GM11168 (cell line): ENCODE data around the gene JADE2.

Source experiments
- in situ Hi-C: fragments of 300-500 bp; cut with MboI; formaldehyde crosslinking; loops from one replicate; pipeline ENCODE4 v1.12.0; 2022; ENCODE audit warnings: low sequenced_read_pairs; ENCODE audit not compliant: unreplicated experiment

JADE2 gene

GRCh38 chr5:134524826-134525682 lies at the start of gene JADE2:
Gene JADE2 (plus strand): TSS chr5:134525670. CDS start chr5:134535858, 10,188 bp downstream.
- in situ Hi-C loops: loop anchor here (5.0 kb wide), 1 partner anchor 52 kb away; no protein-coding TSS in a partner anchor

- in situ Hi-C loops: no loop called here
Measured at GRCh38 chr5:134477462-134478245, 47.8 kb upstream of the JADE2 start.

- in situ Hi-C loops: no loop called here
Measured at GRCh38 chr5:134479839-134480238, 45.6 kb upstream of the JADE2 start.

DNA sequence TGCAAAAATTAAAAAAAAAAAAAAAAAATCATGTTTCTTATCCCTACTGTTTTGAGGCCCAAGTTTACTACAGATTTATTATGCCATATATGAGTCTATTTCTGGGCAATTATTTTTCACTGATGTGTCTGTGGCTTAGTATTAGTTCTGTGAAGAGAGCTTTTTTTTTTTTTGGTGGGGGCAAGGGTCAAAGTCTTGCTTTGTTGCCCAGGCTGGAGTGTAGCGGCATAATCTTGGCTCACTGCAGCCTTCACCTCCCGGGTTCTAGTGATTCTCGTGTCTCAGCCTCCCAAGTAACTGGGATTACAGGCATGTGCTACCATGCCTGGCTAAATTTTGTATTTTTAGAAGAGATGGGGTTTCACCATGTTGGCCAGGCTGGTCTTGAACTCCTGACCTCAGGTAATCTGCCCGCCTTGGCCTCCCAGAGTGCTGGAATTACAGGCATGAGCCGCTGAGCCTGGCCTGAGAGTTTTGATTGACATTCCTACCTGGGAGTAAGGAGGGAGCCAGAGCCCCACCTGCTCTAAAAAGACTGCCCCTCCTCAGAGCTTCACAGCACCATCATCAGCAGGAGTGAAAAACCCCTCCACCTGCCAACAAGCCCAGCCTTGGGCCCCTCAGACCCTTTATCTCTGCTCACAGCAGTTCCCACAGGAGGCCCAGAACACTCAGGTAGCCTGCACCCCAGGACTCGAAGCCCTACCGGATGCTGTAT lies 36.1 kb upstream of the JADE2 start:
- in situ Hi-C loops: no loop called here

- in situ Hi-C loops: loop anchor here (10.0 kb wide), 1 partner anchor 66 kb away; no protein-coding TSS in a partner anchor
Measured at GRCh38 chr5:134490255-134490924, 35.1 kb upstream of the JADE2 start.

DNA sequence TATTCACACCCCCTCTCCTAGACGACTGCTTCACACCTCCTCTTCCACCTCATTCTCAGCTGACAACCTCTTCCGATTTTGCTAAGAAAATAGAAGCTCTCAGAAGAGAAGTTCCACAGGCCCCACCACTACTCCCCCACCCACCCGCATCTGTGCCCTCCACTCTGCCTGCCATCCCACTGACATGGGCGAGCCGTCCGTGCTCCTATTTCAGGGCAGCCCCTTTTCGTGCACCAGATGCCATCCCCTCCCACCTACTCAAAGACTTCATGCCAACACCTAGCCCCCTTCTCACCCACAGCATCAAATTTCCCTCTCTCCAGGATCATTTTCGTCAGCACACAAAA lies 34.6 kb upstream of the JADE2 start:
- in situ Hi-C loops: loop anchor here (10.0 kb wide), 1 partner anchor 66 kb away; no protein-coding TSS in a partner anchor

- in situ Hi-C loops: loop anchor here (10.0 kb wide), 1 partner anchor 67 kb away; no protein-coding TSS in a partner anchor
Measured at GRCh38 chr5:134491841-134492442, 33.5 kb upstream of the JADE2 start.

DNA sequence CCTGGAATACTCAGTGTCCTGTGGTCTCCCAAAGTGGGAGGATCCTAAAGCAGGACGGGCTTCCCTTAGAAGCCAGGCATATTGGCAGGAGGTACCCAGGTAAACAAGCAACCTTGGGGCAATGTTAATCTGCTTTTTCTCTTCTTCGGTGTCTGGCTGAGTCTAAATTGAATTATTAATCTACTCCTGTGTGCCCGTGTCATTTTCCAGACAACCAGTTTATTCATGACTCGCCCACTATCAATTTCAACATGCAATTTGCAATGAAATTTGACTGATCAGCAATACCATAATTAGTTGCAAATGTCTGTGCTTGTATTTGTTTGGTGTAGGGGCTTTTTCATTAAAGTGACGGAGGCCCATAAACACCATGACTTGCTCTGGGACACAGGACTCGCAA lies 32.9 kb upstream of the JADE2 start:
- in situ Hi-C loops: loop anchor here (10.0 kb wide), 1 partner anchor 68 kb away; no protein-coding TSS in a partner anchor

- in situ Hi-C loops: loop anchor here (10.0 kb wide), 1 partner anchor 69 kb away; no protein-coding TSS in a partner anchor
Measured at GRCh38 chr5:134493461-134494055, 31.9 kb upstream of the JADE2 start.

- in situ Hi-C loops: loop anchor here (10.0 kb wide), 1 partner anchor 70 kb away; no protein-coding TSS in a partner anchor
Measured at GRCh38 chr5:134494780-134495179, 30.7 kb upstream of the JADE2 start.

GRCh38 chr5:134499905-134500304 lies 25.6 kb upstream of the JADE2 start:
- in situ Hi-C loops: loop anchor here (10.0 kb wide), 1 partner anchor 75 kb away; no protein-coding TSS in a partner anchor

DNA sequence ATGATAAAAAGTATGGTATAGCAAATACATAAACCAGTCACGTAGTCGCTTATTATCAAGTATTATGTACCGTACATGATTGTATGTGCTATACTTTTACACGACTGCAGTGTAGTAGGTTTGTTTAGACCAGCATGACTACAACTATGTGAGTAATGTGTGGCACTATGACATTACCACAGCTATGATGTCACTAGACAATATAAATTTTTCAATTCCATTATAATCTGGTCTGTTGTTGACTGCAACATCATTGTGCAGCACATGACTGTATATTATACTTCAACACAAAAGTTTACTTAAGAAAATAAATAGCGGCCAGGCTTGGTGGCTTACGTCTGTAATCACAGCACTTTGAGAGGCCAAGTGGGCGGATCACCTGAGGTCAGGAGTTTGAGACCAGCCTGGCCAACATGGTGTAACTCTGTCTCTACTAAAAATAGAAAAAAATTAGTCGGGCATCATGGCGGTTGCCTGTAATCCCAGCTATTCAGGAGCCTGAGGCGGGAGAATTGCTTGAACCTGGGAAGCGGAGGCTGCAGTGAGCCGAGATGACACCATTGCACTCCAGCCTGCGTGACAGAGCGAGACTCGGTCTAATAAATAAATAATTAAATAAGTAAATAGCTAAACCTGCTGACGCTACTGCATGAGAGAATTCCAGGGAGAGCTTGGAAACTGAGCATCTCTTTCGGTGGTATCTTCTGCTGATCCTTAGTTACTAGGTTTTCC lies 24.6 kb upstream of the JADE2 start:
- in situ Hi-C loops: no loop called here

- in situ Hi-C loops: no loop called here
Measured at GRCh38 chr5:134502259-134502658, 23.2 kb upstream of the JADE2 start.

DNA sequence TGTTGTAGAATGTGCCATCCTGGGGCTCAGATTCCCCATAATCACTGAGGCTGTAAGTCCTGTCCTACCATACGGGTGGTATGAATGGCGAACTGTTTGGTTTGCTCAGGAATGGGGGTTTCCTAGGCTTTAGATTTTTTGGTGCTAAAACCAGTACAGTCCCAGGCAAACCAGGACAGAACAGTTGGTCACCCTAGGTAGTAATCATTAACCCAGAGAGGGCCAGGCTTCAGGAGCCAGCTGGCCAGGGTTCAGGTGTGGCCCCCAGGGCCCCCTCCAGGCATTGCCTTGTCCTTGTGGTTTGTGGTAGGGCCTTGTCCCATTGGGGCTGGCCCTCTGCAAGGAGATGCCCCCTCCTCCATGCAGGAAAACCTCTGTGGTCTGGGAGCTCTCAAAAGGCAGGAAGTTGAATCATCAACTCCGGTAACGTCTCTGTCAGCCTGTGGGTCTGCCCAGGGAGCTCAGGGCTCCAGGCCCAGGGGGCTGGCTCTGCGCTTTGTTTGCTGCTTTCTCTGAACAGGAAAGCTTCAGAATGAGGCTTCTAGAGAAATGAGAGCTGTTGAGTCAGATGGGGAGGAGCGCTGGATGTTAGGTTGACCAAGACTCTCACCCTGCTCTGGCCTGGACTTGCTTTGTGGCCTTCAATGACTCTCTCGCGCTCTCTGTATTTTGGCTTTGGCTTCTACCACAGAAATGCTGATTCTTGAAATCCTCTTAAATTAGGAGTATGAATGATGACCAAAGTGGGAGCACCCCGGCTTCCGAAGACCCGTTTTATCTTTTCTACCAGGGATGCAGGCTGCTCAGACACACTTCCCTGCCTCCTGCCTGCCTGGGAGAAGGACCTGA lies 22.2 kb upstream of the JADE2 start:
- in situ Hi-C loops: no loop called here

DNA sequence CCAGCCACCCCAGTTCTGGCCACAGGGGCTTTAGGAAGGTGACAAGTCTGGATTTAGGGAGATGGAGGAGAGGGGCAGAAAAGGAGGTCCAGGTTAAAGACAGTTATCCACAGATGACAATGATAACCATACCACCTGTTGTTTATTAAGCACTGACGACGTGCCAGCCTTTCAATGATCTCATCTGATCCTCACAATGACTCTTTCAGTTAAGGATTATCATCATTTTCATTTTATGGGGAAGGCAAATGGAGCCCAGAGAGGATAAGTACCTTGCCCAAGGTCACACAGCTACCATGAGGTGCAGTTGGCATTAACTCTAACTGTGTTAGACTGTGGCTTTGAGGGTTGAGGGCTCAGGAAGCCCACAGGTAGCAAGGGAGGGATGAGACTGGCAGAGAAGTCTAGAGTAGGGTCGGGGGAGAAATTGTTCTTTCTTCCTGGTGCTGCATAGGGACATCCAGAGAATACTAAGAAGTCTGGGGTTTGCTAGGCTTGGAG lies 21.5 kb upstream of the JADE2 start:
- in situ Hi-C loops: no loop called here

GRCh38 chr5:134504629-134505300 lies 20.7 kb upstream of the JADE2 start:
- in situ Hi-C loops: no loop called here
